C4-2B (cell line): ENCODE data around the gene PIPOX.

Experiments used
- ZFX ChIP-seq: fragments of 450-650 bp; IDR thresholded peaks from 2 replicates; pipeline ENCODE4 v1.6.1; 2017
- TF ChIP-seq, protein P1 (sequence below): fragments of 450-650 bp; conservative IDR thresholded peaks from 2 replicates; pipeline ENCODE4 v1.5.1; 2017; ENCODE audit warnings: mild to moderate bottlenecking

- TF ChIP-seq, protein P1, sequence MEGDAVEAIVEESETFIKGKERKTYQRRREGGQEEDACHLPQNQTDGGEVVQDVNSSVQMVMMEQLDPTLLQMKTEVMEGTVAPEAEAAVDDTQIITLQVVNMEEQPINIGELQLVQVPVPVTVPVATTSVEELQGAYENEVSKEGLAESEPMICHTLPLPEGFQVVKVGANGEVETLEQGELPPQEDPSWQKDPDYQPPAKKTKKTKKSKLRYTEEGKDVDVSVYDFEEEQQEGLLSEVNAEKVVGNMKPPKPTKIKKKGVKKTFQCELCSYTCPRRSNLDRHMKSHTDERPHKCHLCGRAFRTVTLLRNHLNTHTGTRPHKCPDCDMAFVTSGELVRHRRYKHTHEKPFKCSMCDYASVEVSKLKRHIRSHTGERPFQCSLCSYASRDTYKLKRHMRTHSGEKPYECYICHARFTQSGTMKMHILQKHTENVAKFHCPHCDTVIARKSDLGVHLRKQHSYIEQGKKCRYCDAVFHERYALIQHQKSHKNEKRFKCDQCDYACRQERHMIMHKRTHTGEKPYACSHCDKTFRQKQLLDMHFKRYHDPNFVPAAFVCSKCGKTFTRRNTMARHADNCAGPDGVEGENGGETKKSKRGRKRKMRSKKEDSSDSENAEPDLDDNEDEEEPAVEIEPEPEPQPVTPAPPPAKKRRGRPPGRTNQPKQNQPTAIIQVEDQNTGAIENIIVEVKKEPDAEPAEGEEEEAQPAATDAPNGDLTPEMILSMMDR = no peak
- TF ChIP-seq ZFX = no peak; the same call in 1 of the 2 replicates
These were observed 18.1 kb downstream of the PIPOX start for GRCh38 chr17:29061036-29061435.
